CMK (cell line): ENCODE data around the gene CROCC2.
"Not testable (repeated sequence)": the region's sequence is repeated elsewhere in the genome, so short reads cannot be mapped to it uniquely, and the experiment has no call there.

ENCODE experiments used
- DNase-seq: peaks from one replicate; pipeline ENCODE4 v3.0.0-alpha.2; 2010; ENCODE audit warnings: low read depth

The CROCC2 gene

GRCh38 chr2:240966906-240967680, 61.0 kb downstream of the CROCC2 start:
- DNase-seq, result no peak

- DNase-seq, result no peak
Observed at GRCh38 chr2:240967681-240968621, 61.8 kb downstream of the CROCC2 start.

GRCh38 chr2:240968731-240969624, 62.8 kb downstream of the CROCC2 start:
- no peak for DNase-seq

- no peak for DNase-seq
Observed at GRCh38 chr2:240970104-240970503, 64.0 kb downstream of the CROCC2 start.

GRCh38 chr2:240970816-240971215, 64.7 kb downstream of the CROCC2 start:
- no peak for DNase-seq

GRCh38 chr2:240972201-240972600, 66.1 kb downstream of the CROCC2 start:
- DNase-seq, result no peak

GRCh38 chr2:240972636-240973521, 66.7 kb downstream of the CROCC2 start:
- no peak for DNase-seq

- DNase-seq, result no peak
Observed at GRCh38 chr2:240974771-240975572, 68.8 kb downstream of the CROCC2 start.

- DNase-seq, result not testable (repeated sequence)
Observed at GRCh38 chr2:240975903-240976302, 69.8 kb downstream of the CROCC2 start.

GRCh38 chr2:240981280-240981679, 75.1 kb downstream of the CROCC2 start:
- no peak for DNase-seq

- no peak for DNase-seq
Observed at GRCh38 chr2:240981871-240982800, 76.0 kb downstream of the CROCC2 start.

- DNase-seq, result no peak
Observed at GRCh38 chr2:240982821-240983281, 76.7 kb downstream of the CROCC2 start.

GRCh38 chr2:240983361-240983995, 77.3 kb downstream of the CROCC2 start:
- no peak for DNase-seq

GRCh38 chr2:240983996-240984498, 77.9 kb downstream of the CROCC2 start:
- no peak for DNase-seq

GRCh38 chr2:240985881-240986786, 80.0 kb downstream of the CROCC2 start:
- DNase-seq, result no peak

- DNase-seq, result no peak
Observed at GRCh38 chr2:240986787-240987411, 80.8 kb downstream of the CROCC2 start.

- no peak for DNase-seq
Observed at GRCh38 chr2:240987588-240987987, 81.5 kb downstream of the CROCC2 start.
